ENCODE results near the gene OPCML. TPM values are rescaled to one million over a fixed set of nuclear protein-coding genes. Genes with fewer than 3 reads are reported as not detected.

Gene OPCML
- total and polyA plus RNA-seq, 2 donors (not counting 1 experiment from before 2014, with no cell fraction given), result not detected

DNA sequence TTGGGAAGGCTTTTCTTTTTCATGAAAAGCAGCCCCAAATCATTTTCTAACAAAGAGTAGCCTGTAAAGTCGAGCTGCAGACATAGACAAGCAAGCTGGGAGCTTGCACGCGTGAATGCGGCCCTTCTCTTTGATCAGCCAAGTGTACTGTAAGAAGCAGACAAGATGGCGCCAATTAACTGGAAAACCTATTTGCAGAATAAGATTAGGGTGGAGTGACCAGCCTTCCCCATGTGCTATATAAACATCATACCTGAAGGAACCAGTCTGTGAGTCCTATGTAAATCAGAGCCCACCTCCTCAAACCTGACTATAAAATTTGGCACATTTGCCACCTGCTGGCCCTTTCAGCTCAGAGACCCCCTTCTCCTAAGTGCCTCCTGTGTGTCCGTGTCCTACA lies 982.7 kb downstream of the OPCML start:
- Histone ChIP-seq H3K9ac (ENCODE audit: low read length) (no peak overlapping the region), H4K20me1 (ENCODE audit: control insufficient read depth, insufficient read depth, low read length, poor library complexity, severe bottlenecking) (no peaks in the 10 kb centered on the region), H3K4me1 (ENCODE audit: control insufficient read depth in 2 of 2, insufficient read depth in 2 of 2, low read length in 2 of 2) (no peaks in the 10 kb centered on the region), H3K36me3 (replicated peaks in 1 of 2; ENCODE audit: control extremely low read depth in 1 of 2, control insufficient read depth in 1 of 2, extremely low read depth in 1 of 2, insufficient read depth in 2 of 2, low read length in 1 of 2) (no peaks in the 10 kb centered on the region), H3K4me2 (replicated peaks; ENCODE audit: low read depth, low read length, poor library complexity, severe bottlenecking) (no peak overlapping the region), H3K4me3 (ENCODE audit: control extremely low read depth in 1 of 5, extremely low read depth in 1 of 5, insufficient read depth in 1 of 5, low read depth in 2 of 5, low read length in 4 of 5) (no peak overlapping the region), H3K27ac (ENCODE audit: low read length in 2 of 2) (no peak overlapping the region), H2AFZ (ENCODE audit: insufficient read depth, low read depth, low read length, poor library complexity, severe bottlenecking) (no peak overlapping the region), H3K9me3 (ENCODE audit: control extremely low read depth in 1 of 3, control insufficient read depth in 2 of 3, insufficient read depth in 1 of 3, low read length in 2 of 3) (peaks cover 0 to 4% (median 1%) of the 10 kb centered on the region in 3 donors), H3K79me2 (ENCODE audit: control insufficient read depth, insufficient read depth, low read length) (no peaks in the 10 kb centered on the region), H3K27me3 (replicated peaks in 1 of 4; ENCODE audit: control extremely low read depth in 1 of 4, control insufficient read depth in 3 of 4, insufficient read depth in 4 of 4, low read length in 3 of 4) (no peaks in the 10 kb centered on the region)
- H3K27ac Mint-ChIP-seq, result no peak overlapping the region
- peaks cover 2% of the 10 kb centered on the region for H3K9me3 Mint-ChIP-seq (ENCODE audit: insufficient read depth)
- no peak overlapping the region for H3K4me3 Mint-ChIP-seq
- no peaks in the 10 kb centered on the region for H3K4me1 Mint-ChIP-seq
- DNase-seq (no peak), ATAC-seq (ENCODE audit: low read depth) (no peak)
- WGBS (ENCODE audit: insufficient coverage), result 100% methylated on average over 1 of the region's 6 CpGs
- CTCF ChIA-PET, result no interaction called here
- no peak for TF ChIP-seq EZH2 (IDR thresholded peaks at IDR 0.05; ENCODE audit: borderline replicate concordance, insufficient read depth, low read depth, low read length, poor library complexity, severe bottlenecking)
- TF ChIP-seq, protein P1, sequence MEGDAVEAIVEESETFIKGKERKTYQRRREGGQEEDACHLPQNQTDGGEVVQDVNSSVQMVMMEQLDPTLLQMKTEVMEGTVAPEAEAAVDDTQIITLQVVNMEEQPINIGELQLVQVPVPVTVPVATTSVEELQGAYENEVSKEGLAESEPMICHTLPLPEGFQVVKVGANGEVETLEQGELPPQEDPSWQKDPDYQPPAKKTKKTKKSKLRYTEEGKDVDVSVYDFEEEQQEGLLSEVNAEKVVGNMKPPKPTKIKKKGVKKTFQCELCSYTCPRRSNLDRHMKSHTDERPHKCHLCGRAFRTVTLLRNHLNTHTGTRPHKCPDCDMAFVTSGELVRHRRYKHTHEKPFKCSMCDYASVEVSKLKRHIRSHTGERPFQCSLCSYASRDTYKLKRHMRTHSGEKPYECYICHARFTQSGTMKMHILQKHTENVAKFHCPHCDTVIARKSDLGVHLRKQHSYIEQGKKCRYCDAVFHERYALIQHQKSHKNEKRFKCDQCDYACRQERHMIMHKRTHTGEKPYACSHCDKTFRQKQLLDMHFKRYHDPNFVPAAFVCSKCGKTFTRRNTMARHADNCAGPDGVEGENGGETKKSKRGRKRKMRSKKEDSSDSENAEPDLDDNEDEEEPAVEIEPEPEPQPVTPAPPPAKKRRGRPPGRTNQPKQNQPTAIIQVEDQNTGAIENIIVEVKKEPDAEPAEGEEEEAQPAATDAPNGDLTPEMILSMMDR (IDR thresholded peaks at IDR 0.05), result no peak
- POLR2A ChIA-PET, result no interaction called here
- H3K27me3 Mint-ChIP-seq, result no peaks in the 10 kb centered on the region
- intact Hi-C loops (cut with micrococcal nuclease), result no loop called here

DNA sequence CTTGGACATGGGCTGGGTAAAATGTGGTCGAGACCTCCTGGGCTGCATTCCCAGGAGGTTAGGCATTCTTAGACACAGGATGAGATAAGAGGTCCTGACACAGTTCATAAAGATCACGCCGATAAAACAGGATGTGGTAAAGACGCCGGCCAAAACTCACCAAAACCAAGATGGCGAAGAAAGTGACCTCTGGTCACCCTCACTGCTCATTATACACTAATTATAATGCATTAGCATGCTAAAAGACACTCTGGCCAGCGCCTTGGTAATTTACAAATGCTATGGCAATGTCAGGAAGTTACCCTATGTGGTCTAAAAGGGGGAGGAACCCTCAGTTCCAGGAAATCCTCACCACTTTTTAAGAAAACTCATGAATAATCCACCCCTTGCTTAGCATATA lies 983.3 kb downstream of the OPCML start:
- H3K36me3 ChIP-seq (replicated peaks in 1 of 2; ENCODE audit: control extremely low read depth in 1 of 2, control insufficient read depth in 1 of 2, extremely low read depth in 1 of 2, insufficient read depth in 2 of 2, low read length in 1 of 2), result no peaks in the 10 kb centered on the region
- H3K27ac ChIP-seq (ENCODE audit: low read length in 2 of 2), result no peak overlapping the region
- CTCF ChIA-PET, result no interaction called here
- H4K20me1 ChIP-seq (ENCODE audit: control insufficient read depth, insufficient read depth, low read length, poor library complexity, severe bottlenecking), result no peaks in the 10 kb centered on the region
- Mint-ChIP-seq H3K4me1 (no peaks in the 10 kb centered on the region), H3K27ac (no peak overlapping the region), H3K27me3 (no peaks in the 10 kb centered on the region), H3K4me3 (no peak overlapping the region), H3K9me3 (ENCODE audit: insufficient read depth) (peaks cover 2% of the 10 kb centered on the region)
- no peak overlapping the region for H3K9ac ChIP-seq (ENCODE audit: low read length)
- WGBS (ENCODE audit: insufficient coverage), result 31% methylated on average over 6 of the region's 7 CpGs
- intact Hi-C loops (cut with micrococcal nuclease), result no loop called here
- no peak for DNase-seq
- H3K27me3 ChIP-seq (replicated peaks in 1 of 4; ENCODE audit: control extremely low read depth in 1 of 4, control insufficient read depth in 3 of 4, insufficient read depth in 4 of 4, low read length in 3 of 4), result no peaks in the 10 kb centered on the region
- H2AFZ ChIP-seq (ENCODE audit: insufficient read depth, low read depth, low read length, poor library complexity, severe bottlenecking), result no peak overlapping the region
- TF ChIP-seq, protein P1 (IDR thresholded peaks at IDR 0.05), result no peak
- no peak for TF ChIP-seq EZH2 (IDR thresholded peaks at IDR 0.05; ENCODE audit: borderline replicate concordance, insufficient read depth, low read depth, low read length, poor library complexity, severe bottlenecking)
- no peaks in the 10 kb centered on the region for H3K79me2 ChIP-seq (ENCODE audit: control insufficient read depth, insufficient read depth, low read length)
- H3K9me3 ChIP-seq (ENCODE audit: control extremely low read depth in 1 of 3, control insufficient read depth in 2 of 3, insufficient read depth in 1 of 3, low read length in 2 of 3), result peaks cover 0 to 4% (median 1%) of the 10 kb centered on the region in 3 donors
- H3K4me3 ChIP-seq (ENCODE audit: control extremely low read depth in 1 of 5, extremely low read depth in 1 of 5, insufficient read depth in 1 of 5, low read depth in 2 of 5, low read length in 4 of 5), result no peak overlapping the region
- no peak for ATAC-seq (ENCODE audit: low read depth)
- H3K4me1 ChIP-seq (ENCODE audit: control insufficient read depth in 2 of 2, insufficient read depth in 2 of 2, low read length in 2 of 2), result no peaks in the 10 kb centered on the region
- POLR2A ChIA-PET, result no interaction called here
- H3K4me2 ChIP-seq (replicated peaks; ENCODE audit: low read depth, low read length, poor library complexity, severe bottlenecking), result no peak overlapping the region
